H1 (cell line): Measurements from ENCODE around the gene ZC3H18. TPM values are rescaled to one million over a fixed set of nuclear protein-coding genes. Genes with fewer than 3 reads are reported as not detected.

ENCODE experiments used
- CTCF ChIA-PET: fragments of 300-600 bp; sonication (Branson Sonifier 250); formaldehyde crosslinking; loops from one replicate; lab custom pipeline; 2021; ENCODE audit not compliant: partially characterized antibody; lab: Charles Lee
- POLR2A ChIA-PET: fragments of 300-600 bp; sonication (Branson Sonifier 250); formaldehyde crosslinking; loops from one replicate; lab custom pipeline; 2021; ENCODE audit warnings: inconsistent platforms; ENCODE audit not compliant: partially characterized antibody; lab: Charles Lee
- DNase-seq, 2 experiments: peaks; one replicate each; pipeline versions ENCODE4 v3.0.0 to v3.0.0-alpha.2; 2010 to 2022; ENCODE audit warnings: low spot score in 2 of 2, low read depth in 1 of 2, mixed read lengths in 1 of 2
- FAIRE-seq: peaks from 2 replicates; lab custom pipeline; 2011; peaks lifted over from hg19 to GRCh38; lab: Jason Lieb, UNC
- H2AFZ ChIP-seq: 2 replicates; pipeline ENCODE4 v1.8.1; 2012; ENCODE audit warnings: low read length, inconsistent platforms
- H2AK5ac ChIP-seq: 2 replicates; pipeline ENCODE4 v1.6.1; 2013; ENCODE audit warnings: low read depth, low read length
- H2BK120ac ChIP-seq: replicated peaks from 2 replicates; pipeline ENCODE3; 2013; ENCODE audit warnings: low read depth, low read length, inconsistent platforms
- H2BK12ac ChIP-seq: 2 replicates; pipeline ENCODE4 v1.6.1; 2013; ENCODE audit warnings: low read depth, low read length
- H2BK15ac ChIP-seq: 2 replicates; pipeline ENCODE4 v1.6.1; 2013; ENCODE audit warnings: low read length
- H2BK20ac ChIP-seq: 2 replicates; pipeline ENCODE4 v1.6.1; 2013; ENCODE audit warnings: low read length
- H2BK5ac ChIP-seq: 2 replicates; pipeline ENCODE4 v1.6.1; 2013; ENCODE audit warnings: low read depth, low read length
- H3K14ac ChIP-seq: 2 replicates; pipeline ENCODE4 v1.6.1; 2013; ENCODE audit warnings: inconsistent platforms; ENCODE audit not compliant: insufficient read length
- H3K18ac ChIP-seq: 2 replicates; pipeline ENCODE4 v1.6.1; 2013; ENCODE audit warnings: low read length; ENCODE audit errors: extremely low read depth
- H3K23ac ChIP-seq: 2 replicates; pipeline ENCODE4 v1.6.1; 2013; ENCODE audit warnings: inconsistent platforms; ENCODE audit not compliant: insufficient read length
- H3K23me2 ChIP-seq: 2 replicates; pipeline ENCODE4 v1.6.1; 2013; ENCODE audit warnings: low read depth, low read length
- H3K27ac ChIP-seq: 2 replicates; pipeline ENCODE4 v1.6.1; 2011; ENCODE audit warnings: low read depth, low read length, inconsistent platforms
- H3K27me3 ChIP-seq, 4 experiments: replicated peaks in 1 of 4; 1 replicate in 1 of 4; 2 replicates in 3 of 4; pipeline versions ENCODE4 v1.6.1 to v1.8.1; 2011 to 2013; ENCODE audit warnings: low read length in 3 of 4, mild to moderate bottlenecking in 3 of 4, inconsistent platforms in 2 of 4, mixed read lengths in 2 of 4, moderate library complexity in 1 of 4; ENCODE audit not compliant: control insufficient read depth in 3 of 4, insufficient read depth in 3 of 4; ENCODE audit errors: extremely low read depth in 1 of 4
- H3K36me3 ChIP-seq, 4 experiments: 2 replicates each; pipeline versions ENCODE4 v1.6.1 to v1.8.1; 2011 to 2013; ENCODE audit warnings: mild to moderate bottlenecking in 4 of 4, low read length in 3 of 4, moderate library complexity in 2 of 4, control low read depth in 1 of 4, inconsistent platforms in 1 of 4; ENCODE audit not compliant: insufficient read depth in 4 of 4, control insufficient read depth in 2 of 4
- H3K4ac ChIP-seq: replicated peaks from 2 replicates; pipeline ENCODE3; 2013; ENCODE audit warnings: low read length, low read depth, mixed read lengths, inconsistent platforms; ENCODE audit not compliant: insufficient read length
- H3K4me1 ChIP-seq, 4 experiments: replicated peaks in 1 of 4; 1 replicate in 1 of 4; 2 replicates in 3 of 4; pipeline versions ENCODE4 v1.6.1 to v1.8.1; 2011 to 2013; ENCODE audit warnings: low read length in 3 of 4, inconsistent platforms in 2 of 4, mixed read lengths in 1 of 4; ENCODE audit not compliant: insufficient read depth in 4 of 4, control insufficient read depth in 3 of 4
- H3K4me2 ChIP-seq, 2 experiments: 2 replicates each; pipeline versions ENCODE4 v1.6.1 to v1.8.1; 2011 to 2013; ENCODE audit warnings: low read depth in 2 of 2, low read length in 2 of 2, control low read depth in 1 of 2, inconsistent platforms in 1 of 2, mild to moderate bottlenecking in 1 of 2; ENCODE audit not compliant: insufficient read depth in 1 of 2
- H3K4me3 ChIP-seq, 4 experiments: fragments of 200-600, 300-600 bp in 1 of 4; sonication (generic), shearing (Covaris generic), sonication (Bioruptor Twin) in 1 of 4; 2 replicates each; pipeline versions ENCODE4 v1.5.1 to v1.8.1; 2011 to 2016; ENCODE audit warnings: low read length in 4 of 4, low read depth in 3 of 4, control low read depth in 2 of 4, inconsistent platforms in 2 of 4, mild to moderate bottlenecking in 2 of 4, mixed read lengths in 1 of 4, moderate library complexity in 1 of 4; ENCODE audit not compliant: insufficient read depth in 2 of 4; ENCODE audit errors: extremely low read depth in 1 of 4
- H3K56ac ChIP-seq: replicated peaks from 2 replicates; pipeline ENCODE3; 2013; ENCODE audit warnings: low read depth, mild to moderate bottlenecking, mixed read lengths, low read length, inconsistent platforms; ENCODE audit not compliant: insufficient read length
- H3K79me1 ChIP-seq: 2 replicates; pipeline ENCODE4 v1.6.1; 2013; ENCODE audit warnings: low read depth, low read length, control low read depth
- H3K79me2 ChIP-seq, 2 experiments: 2 replicates each; pipeline versions ENCODE4 v1.6.1 to v1.8.1; 2012 to 2013; ENCODE audit warnings: low read length in 2 of 2, mild to moderate bottlenecking in 2 of 2, inconsistent platforms in 1 of 2; ENCODE audit not compliant: insufficient read depth in 2 of 2, control insufficient read depth in 1 of 2
- H3K9ac ChIP-seq, 4 experiments: replicated peaks in 1 of 4; 1 replicate in 1 of 4; 2 replicates in 3 of 4; pipeline versions ENCODE4 v1.6.1 to v1.8.1; 2011 to 2013; ENCODE audit warnings: low read depth in 3 of 4, low read length in 3 of 4, control low read depth in 2 of 4, mild to moderate bottlenecking in 2 of 4, moderate library complexity in 2 of 4, inconsistent platforms in 1 of 4; ENCODE audit errors: extremely low read depth in 1 of 4
- H3K9me3 ChIP-seq, 2 experiments: 2 replicates each; pipeline versions ENCODE4 v1.6.1 to v1.8.1; 2012 to 2013; ENCODE audit warnings: mild to moderate bottlenecking in 2 of 2, moderate library complexity in 2 of 2, control low read depth in 1 of 2, inconsistent platforms in 1 of 2, low read depth in 1 of 2, low read length in 1 of 2, mixed read lengths in 1 of 2; ENCODE audit not compliant: insufficient read depth in 2 of 2
- H4K20me1 ChIP-seq, 2 experiments: replicated peaks in 1 of 2; 2 replicates each; pipeline versions ENCODE3 to v1.8.1; 2011 to 2013; ENCODE audit warnings: inconsistent platforms in 2 of 2, low read length in 2 of 2, mild to moderate bottlenecking in 1 of 2; ENCODE audit not compliant: insufficient read depth in 2 of 2, control insufficient read depth in 1 of 2
- H4K5ac ChIP-seq: 2 replicates; pipeline ENCODE4 v1.6.1; 2013; ENCODE audit warnings: low read length, low read depth, mixed read lengths, inconsistent platforms; ENCODE audit not compliant: insufficient read length
- H4K8ac ChIP-seq: 2 replicates; pipeline ENCODE4 v1.8.0; 2013; ENCODE audit warnings: mild to moderate bottlenecking, moderate library complexity, low read length, inconsistent platforms; ENCODE audit not compliant: insufficient read depth; ENCODE audit errors: extremely low read depth
- H4K91ac ChIP-seq: replicated peaks from 2 replicates; pipeline ENCODE3; 2013; ENCODE audit warnings: low read length, mixed read lengths, inconsistent platforms; ENCODE audit not compliant: insufficient read length
- EGR1 ChIP-seq: IDR thresholded peaks from 2 replicates; pipeline ENCODE4 v1.6.1; 2011; ENCODE audit warnings: low read depth, low read length, borderline replicate concordance
- RNF2 ChIP-seq: fragments of 200-900, 300-1000 bp; sonication (generic); IDR thresholded peaks from 2 replicates; pipeline ENCODE4 v1.7.1; 2016; ENCODE audit warnings: borderline replicate concordance, low read depth, mild to moderate bottlenecking, antibody characterized with exemption, low read length; ENCODE audit not compliant: poor library complexity, severe bottlenecking; ENCODE audit errors: missing control alignments
- SIRT6 ChIP-seq: IDR thresholded peaks from one replicate; pipeline ENCODE4 v1.7.1; 2012; ENCODE audit warnings: low read length, inconsistent platforms
- WGBS, 2 experiments: shearing (Covaris generic) in 1 of 2; methylation state at CpG; one replicate each; pipeline versions ENCODE4 v1.1.6 to v1.1.7; 2013 to 2015; ENCODE audit warnings: low lambda C conversion rate in 2 of 2, mixed read lengths in 2 of 2, inconsistent platforms in 1 of 2, low coverage in 1 of 2, missing lambda C conversion rate in 1 of 2; ENCODE audit not compliant: insufficient replicate concordance in 2 of 2, insufficient coverage in 1 of 2, insufficient read length in 1 of 2; ENCODE audit errors: extremely low coverage in 1 of 2, missing lambda C conversion rate in 1 of 2; 5-methylcytosine and 5-hydroxymethylcytosine counted together
- polyA plus RNA-seq, 7 experiments: library from polyadenylated mRNA; depleted of rRNA in 3 of 7; stranded (reverse) in 5 of 7; unstranded in 2 of 7; fragments of >200 nt in 5 of 7; fragments of 200-250 nt in 2 of 7; gene quantifications; 1 replicate in 5 of 7; 2 replicates in 1 of 7; 4 replicates in 1 of 7; pipeline versions ENCODE4 v1.2.1 to v1.2.3, GENCODE V29; 2011 to 2013; ENCODE audit warnings: missing spikeins in 2 of 7, mixed read lengths in 2 of 7
- total RNA-seq: library from RNA; stranded (reverse); fragmentation: NEBNext Ultra II Directional; extraction: Animal tissue kit (Norgen Biotek cat#: 25700); gene quantifications from 2 replicates; pipeline ENCODE4 v1.2.1, GENCODE V29; 2021

Gene ZC3H18
- total and polyA plus RNA-seq, 2 of the 8 experiments (the other 6 are each of a cell fraction or from before 2014, with no cell fraction given): 12.1 to 73.2 TPM

GRCh38 chr16:88539261-88539651 is 30.9 kb upstream of the ZC3H18 start:
- H4K91ac ChIP-seq: no peak overlapping the region
- no peak overlapping the region for H3K4me3 ChIP-seq
- peaks cover 0 to 6% of the 10 kb centered on the region in 2 experiments for H4K20me1 ChIP-seq
- H3K56ac ChIP-seq: no peak overlapping the region
- peaks cover 4% of the 10 kb centered on the region; the same call in 1 of the 2 replicates for H3K23me2 ChIP-seq
- DNase-seq (no peak), FAIRE-seq (no peak)
- no peak overlapping the region for H2BK5ac ChIP-seq
- 0 out of 2 replicates have a peak overlapping the region, but pooled peaks have one; percentile 50 for H2BK12ac ChIP-seq
- no peak overlapping the region for H2BK15ac ChIP-seq
- ChIA-PET POLR2A (interaction anchor here (1.1 to 1.2 kb wide), 2 partner anchors 14 to 31 kb away, joined by 4 to 5 read pairs; partner anchors contain the start of gene ZC3H18), CTCF (interaction anchor here (0.6 to 4.5 kb wide), 19 partner anchors 10 to 196 kb away, joined by 3 to 36 read pairs (median 5); partner anchors contain the start of gene ZC3H18)
- H2AK5ac ChIP-seq: peak overlapping the region; percentile 39; the same call in 1 of the 2 replicates
- TF ChIP-seq SIRT6 (no peak), EGR1 (no peak), RNF2 (no peak)
- no peak overlapping the region for H3K23ac ChIP-seq
- H4K5ac ChIP-seq: no peak overlapping the region
- H3K36me3 ChIP-seq: no peaks in the 10 kb centered on the region
- H3K79me2 ChIP-seq: no peaks in the 10 kb centered on the region
- H3K14ac ChIP-seq: no peak overlapping the region
- peaks cover 0 to 16% (median 4%) of the 10 kb centered on the region in 4 experiments; a peak in 5 of 7 replicates for H3K4me1 ChIP-seq
- no peak overlapping the region for H2BK120ac ChIP-seq
- no peaks in the 10 kb centered on the region for H3K79me1 ChIP-seq
- no peak overlapping the region for H2AFZ ChIP-seq
- WGBS, 2 experiments: 85% methylated on average over 11 of the region's 12 CpGs; no CpG with 5 or more reads in 1 of the 2 experiments
- no peak overlapping the region for H3K9ac ChIP-seq
- H3K18ac ChIP-seq: no peak overlapping the region
- H3K4me2 ChIP-seq: no peak overlapping the region
- no peak overlapping the region for H3K4ac ChIP-seq
- H2BK20ac ChIP-seq: no peak overlapping the region
- H4K8ac ChIP-seq: peak overlapping the region; percentile 51; the same call in 1 of the 2 replicates
- no peak overlapping the region for H3K27ac ChIP-seq
- H3K27me3 ChIP-seq: peaks cover 0 to 7% (median 0%) of the 10 kb centered on the region in 4 experiments; a peak in 3 of 7 replicates
- peaks cover 8 to 13% of the 10 kb centered on the region in 2 experiments; a peak in 3 of 4 replicates for H3K9me3 ChIP-seq
